ENCODE data around the gene CDC7.

Gene CDC7

GRCh38 chr1:91541918-91542533, 41.4 kb downstream of the CDC7 start (continued):
- TF ChIP-seq, protein P1, sequence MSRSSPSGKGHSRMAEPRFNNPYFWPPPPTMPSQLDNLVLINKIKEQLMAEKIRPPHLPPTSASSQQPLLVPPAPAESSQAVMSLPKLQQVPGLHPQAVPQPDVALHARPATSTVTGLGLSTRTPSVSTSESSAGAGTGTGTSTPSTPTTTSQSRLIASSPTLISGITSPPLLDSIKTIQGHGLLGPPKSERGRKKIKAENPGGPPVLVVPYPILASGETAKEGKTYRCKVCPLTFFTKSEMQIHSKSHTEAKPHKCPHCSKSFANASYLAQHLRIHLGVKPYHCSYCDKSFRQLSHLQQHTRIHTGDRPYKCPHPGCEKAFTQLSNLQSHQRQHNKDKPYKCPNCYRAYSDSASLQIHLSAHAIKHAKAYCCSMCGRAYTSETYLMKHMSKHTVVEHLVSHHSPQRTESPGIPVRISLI (tag by site-specific recombination; IDR thresholded peaks at IDR 0.05) = no peak

- TF ChIP-seq ZFP41 (tag by site-specific recombination; IDR thresholded peaks at IDR 0.05; ENCODE audit: borderline replicate concordance) = no peak
- TF ChIP-seq ZNF16 (tag by site-specific recombination; IDR thresholded peaks at IDR 0.05; ENCODE audit: low read depth) = no peak
- TF ChIP-seq ZNF501 (tag by site-specific recombination; IDR thresholded peaks at IDR 0.05) = no peak
- no peak for TF ChIP-seq ZNF747 (tag by site-specific recombination; IDR thresholded peaks at IDR 0.05)
- no peak for TF ChIP-seq ZNF121 (tag by site-specific recombination; IDR thresholded peaks at IDR 0.05)
- CTCF ChIA-PET = no interaction called here
- H3K27ac ChIP-seq (ENCODE audit: extremely low read depth, low read depth, low read length) = no peak overlapping the region
- no peaks in the 10 kb centered on the region for H3K4me1 ChIP-seq (ENCODE audit: control insufficient read depth, insufficient read depth, low read length)
- POLR2A ChIA-PET = no interaction called here
- H3K36me3 ChIP-seq (ENCODE audit: control insufficient read depth in 2 of 2, insufficient read depth in 1 of 2, low read length in 2 of 2) = no peaks in the 10 kb centered on the region
- H3K9me3 ChIP-seq (ENCODE audit: control insufficient read depth, insufficient read depth, low read depth, low read length) = no peaks in the 10 kb centered on the region
- H3K4me3 ChIP-seq (ENCODE audit: low read depth, low read length) = no peak overlapping the region
Measured at GRCh38 chr1:91545506-91546300, 45.1 kb downstream of the CDC7 start.

- CTCF ChIA-PET = no interaction called here
- Histone ChIP-seq H3K4me3 (ENCODE audit: low read depth, low read length) (no peak overlapping the region), H3K9me3 (ENCODE audit: control insufficient read depth, insufficient read depth, low read depth, low read length) (no peaks in the 10 kb centered on the region), H3K27ac (ENCODE audit: extremely low read depth, low read depth, low read length) (no peak overlapping the region), H3K4me1 (ENCODE audit: control insufficient read depth, insufficient read depth, low read length) (no peaks in the 10 kb centered on the region), H3K36me3 (ENCODE audit: control insufficient read depth in 2 of 2, insufficient read depth in 1 of 2, low read length in 2 of 2) (no peaks in the 10 kb centered on the region)
- POLR2A ChIA-PET = no interaction called here
- TF ChIP-seq ZNF488 (tag by site-specific recombination; IDR thresholded peaks at IDR 0.05) (no peak), ZNF664 (tag by site-specific recombination; IDR thresholded peaks at IDR 0.05) (no peak), ZNF654 (tag by site-specific recombination; IDR thresholded peaks at IDR 0.05; ENCODE audit: low read depth) (no peak), ZNF645 (tag by site-specific recombination; IDR thresholded peaks at IDR 0.05) (no peak), ZIC2 (tag by site-specific recombination; IDR thresholded peaks at IDR 0.05) (no peak), KLF7 (tag by site-specific recombination; IDR thresholded peaks at IDR 0.05; ENCODE audit: borderline replicate concordance) (no peak), MZF1 (tag by site-specific recombination; IDR thresholded peaks at IDR 0.05; ENCODE audit: borderline replicate concordance) (no peak), ZNF157 (tag by site-specific recombination; IDR thresholded peaks at IDR 0.05) (no peak), PRDM1 (tag by site-specific recombination; IDR thresholded peaks at IDR 0.05) (no peak), ZNF76 (tag by site-specific recombination; IDR thresholded peaks at IDR 0.05; ENCODE audit: borderline replicate concordance, low read depth) (no peak), ZNF175 (tag by site-specific recombination; IDR thresholded peaks at IDR 0.05) (no peak), ZNF558 (tag by site-specific recombination; IDR thresholded peaks at IDR 0.05) (no peak), ZNF114 (tag by site-specific recombination; IDR thresholded peaks at IDR 0.05) (no peak), SP3 (tag by site-specific recombination; IDR thresholded peaks at IDR 0.05) (no peak), TCF7L2 (IDR thresholded peaks at IDR 0.05; ENCODE audit: borderline replicate concordance, low read depth, low read length) (no peak)
- TF ChIP-seq, protein P2, sequence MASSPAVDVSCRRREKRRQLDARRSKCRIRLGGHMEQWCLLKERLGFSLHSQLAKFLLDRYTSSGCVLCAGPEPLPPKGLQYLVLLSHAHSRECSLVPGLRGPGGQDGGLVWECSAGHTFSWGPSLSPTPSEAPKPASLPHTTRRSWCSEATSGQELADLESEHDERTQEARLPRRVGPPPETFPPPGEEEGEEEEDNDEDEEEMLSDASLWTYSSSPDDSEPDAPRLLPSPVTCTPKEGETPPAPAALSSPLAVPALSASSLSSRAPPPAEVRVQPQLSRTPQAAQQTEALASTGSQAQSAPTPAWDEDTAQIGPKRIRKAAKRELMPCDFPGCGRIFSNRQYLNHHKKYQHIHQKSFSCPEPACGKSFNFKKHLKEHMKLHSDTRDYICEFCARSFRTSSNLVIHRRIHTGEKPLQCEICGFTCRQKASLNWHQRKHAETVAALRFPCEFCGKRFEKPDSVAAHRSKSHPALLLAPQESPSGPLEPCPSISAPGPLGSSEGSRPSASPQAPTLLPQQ (tag by site-specific recombination; IDR thresholded peaks at IDR 0.05) = no peak
- TF ChIP-seq, protein P3, sequence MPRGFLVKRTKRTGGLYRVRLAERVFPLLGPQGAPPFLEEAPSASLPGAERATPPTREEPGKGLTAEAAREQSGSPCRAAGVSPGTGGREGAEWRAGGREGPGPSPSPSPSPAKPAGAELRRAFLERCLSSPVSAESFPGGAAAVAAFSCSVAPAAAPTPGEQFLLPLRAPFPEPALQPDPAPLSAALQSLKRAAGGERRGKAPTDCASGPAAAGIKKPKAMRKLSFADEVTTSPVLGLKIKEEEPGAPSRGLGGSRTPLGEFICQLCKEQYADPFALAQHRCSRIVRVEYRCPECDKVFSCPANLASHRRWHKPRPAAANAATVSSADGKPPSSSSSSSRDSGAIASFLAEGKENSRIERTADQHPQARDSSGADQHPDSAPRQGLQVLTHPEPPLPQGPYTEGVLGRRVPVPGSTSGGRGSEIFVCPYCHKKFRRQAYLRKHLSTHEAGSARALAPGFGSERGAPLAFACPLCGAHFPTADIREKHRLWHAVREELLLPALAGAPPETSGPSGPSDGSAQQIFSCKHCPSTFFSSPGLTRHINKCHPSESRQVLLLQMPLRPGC (tag by site-specific recombination; IDR thresholded peaks at IDR 0.05) = no peak
- TF ChIP-seq, protein P4, sequence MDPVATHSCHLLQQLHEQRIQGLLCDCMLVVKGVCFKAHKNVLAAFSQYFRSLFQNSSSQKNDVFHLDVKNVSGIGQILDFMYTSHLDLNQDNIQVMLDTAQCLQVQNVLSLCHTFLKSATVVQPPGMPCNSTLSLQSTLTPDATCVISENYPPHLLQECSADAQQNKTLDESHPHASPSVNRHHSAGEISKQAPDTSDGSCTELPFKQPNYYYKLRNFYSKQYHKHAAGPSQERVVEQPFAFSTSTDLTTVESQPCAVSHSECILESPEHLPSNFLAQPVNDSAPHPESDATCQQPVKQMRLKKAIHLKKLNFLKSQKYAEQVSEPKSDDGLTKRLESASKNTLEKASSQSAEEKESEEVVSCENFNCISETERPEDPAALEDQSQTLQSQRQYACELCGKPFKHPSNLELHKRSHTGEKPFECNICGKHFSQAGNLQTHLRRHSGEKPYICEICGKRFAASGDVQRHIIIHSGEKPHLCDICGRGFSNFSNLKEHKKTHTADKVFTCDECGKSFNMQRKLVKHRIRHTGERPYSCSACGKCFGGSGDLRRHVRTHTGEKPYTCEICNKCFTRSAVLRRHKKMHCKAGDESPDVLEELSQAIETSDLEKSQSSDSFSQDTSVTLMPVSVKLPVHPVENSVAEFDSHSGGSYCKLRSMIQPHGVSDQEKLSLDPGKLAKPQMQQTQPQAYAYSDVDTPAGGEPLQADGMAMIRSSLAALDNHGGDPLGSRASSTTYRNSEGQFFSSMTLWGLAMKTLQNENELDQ (tag by site-specific recombination; IDR thresholded peaks at IDR 0.05; ENCODE audit: low read depth) = no peak
Measured at GRCh38 chr1:91546301-91546581, 45.6 kb downstream of the CDC7 start.

Measured in HEK293 (cell line).